H9 (cell line): ENCODE measurements around the gene CR1L. TPM values are rescaled to one million over a fixed set of nuclear protein-coding genes. Genes with fewer than 3 reads are reported as not detected.

Source experiments
- DNase-seq: peaks from one replicate; pipeline ENCODE4 v3.0.0-alpha.2; 2017
- H2AFZ ChIP-seq: one replicate; pipeline ENCODE4 v1.6.1; 2013; ENCODE audit warnings: mild to moderate bottlenecking, low read length, control low read depth, moderate library complexity
- H2AK5ac ChIP-seq: 2 replicates; pipeline ENCODE4 v1.6.1; 2013; ENCODE audit warnings: low read length, control low read depth, mixed read lengths; ENCODE audit not compliant: insufficient read length
- H2BK120ac ChIP-seq: one replicate; pipeline ENCODE4 v1.6.1; 2013; ENCODE audit warnings: low read depth, mild to moderate bottlenecking, low read length, control low read depth, inconsistent platforms; ENCODE audit not compliant: poor library complexity, severe bottlenecking
- H2BK12ac ChIP-seq: 2 replicates; pipeline ENCODE4 v1.6.1; 2013; ENCODE audit warnings: low read length, control low read depth, mixed read lengths, low read depth; ENCODE audit not compliant: insufficient read length
- H2BK15ac ChIP-seq: 2 replicates; pipeline ENCODE4 v1.6.1; 2013; ENCODE audit warnings: low read depth, low read length, control low read depth
- H2BK20ac ChIP-seq: one replicate; pipeline ENCODE4 v1.6.1; 2013; ENCODE audit warnings: low read depth, mild to moderate bottlenecking, low read length, control low read depth, inconsistent platforms; ENCODE audit not compliant: poor library complexity, severe bottlenecking
- H2BK5ac ChIP-seq: 2 replicates; pipeline ENCODE4 v1.6.1; 2013; ENCODE audit warnings: low read length, control low read depth, mixed read lengths; ENCODE audit not compliant: insufficient read length
- H3K14ac ChIP-seq: 2 replicates; pipeline ENCODE4 v1.6.1; 2013; ENCODE audit warnings: low read length, control low read depth; ENCODE audit not compliant: insufficient read depth
- H3K18ac ChIP-seq: 2 replicates; pipeline ENCODE4 v1.6.1; 2013; ENCODE audit warnings: low read depth, mild to moderate bottlenecking, mixed read lengths, low read length, control low read depth; ENCODE audit not compliant: insufficient read length
- H3K23ac ChIP-seq: 2 replicates; pipeline ENCODE4 v1.6.1; 2013; ENCODE audit warnings: low read length, control low read depth, mixed read lengths, low read depth; ENCODE audit not compliant: insufficient read length
- H3K23me2 ChIP-seq: 2 replicates; pipeline ENCODE4 v1.6.1; 2013; ENCODE audit warnings: low read depth, mild to moderate bottlenecking, mixed read lengths, low read length, control low read depth; ENCODE audit not compliant: insufficient read length, poor library complexity, severe bottlenecking
- H3K27ac ChIP-seq: 2 replicates; pipeline ENCODE4 v1.5.1; 2013; ENCODE audit warnings: low read length, control low read depth, mixed read lengths, low read depth; ENCODE audit not compliant: insufficient read length
- H3K27me3 ChIP-seq: 2 replicates; pipeline ENCODE4 v1.6.1; 2013; ENCODE audit warnings: low read length, control low read depth, inconsistent platforms; ENCODE audit not compliant: insufficient read depth
- H3K4ac ChIP-seq: 2 replicates; pipeline ENCODE4 v1.6.1; 2013; ENCODE audit warnings: low read depth, mild to moderate bottlenecking, control low read depth, inconsistent platforms, low read length, moderate library complexity
- H3K4me1 ChIP-seq: 2 replicates; pipeline ENCODE4 v1.6.1; 2013; ENCODE audit warnings: low read length, control low read depth, inconsistent platforms; ENCODE audit not compliant: insufficient read depth
- H3K4me2 ChIP-seq: 2 replicates; pipeline ENCODE4 v1.6.1; 2013; ENCODE audit warnings: low read length, control low read depth, mixed read lengths; ENCODE audit not compliant: insufficient read length, insufficient read depth
- H3K56ac ChIP-seq: 2 replicates; pipeline ENCODE4 v1.6.1; 2013; ENCODE audit warnings: low read depth, mild to moderate bottlenecking, mixed read lengths, low read length, control low read depth; ENCODE audit not compliant: insufficient read length
- H3K79me1 ChIP-seq: 2 replicates; pipeline ENCODE4 v1.6.1; 2013; ENCODE audit warnings: low read depth, mild to moderate bottlenecking, moderate library complexity, low read length, control low read depth, inconsistent platforms; ENCODE audit not compliant: insufficient read depth, poor library complexity, severe bottlenecking
- H3K79me2 ChIP-seq: 2 replicates; pipeline ENCODE4 v1.6.1; 2013; ENCODE audit warnings: low read length, control low read depth, inconsistent platforms; ENCODE audit not compliant: insufficient read depth
- H3K9ac ChIP-seq: 2 replicates; pipeline ENCODE4 v1.6.1; 2013; ENCODE audit warnings: low read length, control low read depth, mixed read lengths; ENCODE audit not compliant: insufficient read length; ENCODE audit errors: extremely low read depth
- H3K9me3 ChIP-seq: one replicate; pipeline ENCODE4 v1.6.1; 2013; ENCODE audit warnings: low read depth, low read length, inconsistent platforms; ENCODE audit not compliant: control insufficient read depth
- H3T11ph ChIP-seq: one replicate; pipeline ENCODE4 v1.6.1; 2013; ENCODE audit warnings: mild to moderate bottlenecking, low read length, control low read depth, inconsistent platforms
- H4K20me1 ChIP-seq: one replicate; pipeline ENCODE4 v1.6.1; 2013; ENCODE audit not compliant: control insufficient read depth, insufficient read length, insufficient read depth
- H4K5ac ChIP-seq: 2 replicates; pipeline ENCODE4 v1.6.1; 2013; ENCODE audit warnings: low read depth, mild to moderate bottlenecking, mixed read lengths, low read length, control low read depth; ENCODE audit not compliant: insufficient read length
- H4K8ac ChIP-seq: replicated peaks from 2 replicates; pipeline ENCODE4 v1.6.1; 2013; ENCODE audit warnings: low read length, control low read depth, mixed read lengths, low read depth; ENCODE audit not compliant: insufficient read length
- H4K91ac ChIP-seq: 2 replicates; pipeline ENCODE4 v1.6.1; 2013; ENCODE audit warnings: low read depth, mild to moderate bottlenecking, moderate library complexity, mixed read lengths, low read length, control low read depth; ENCODE audit not compliant: insufficient read length
- H3K27ac Mint-ChIP-seq, 3 experiments: 2 replicates in 2 of 3; 3 replicates in 1 of 3; pipeline ENCODE4 v1.8.0; 2020 to 2021; ENCODE audit warnings: mixed read lengths in 3 of 3, mild to moderate bottlenecking in 1 of 3, moderate library complexity in 1 of 3
- H3K27me3 Mint-ChIP-seq: 2 replicates; pipeline ENCODE4 v1.8.0; 2021; ENCODE audit warnings: low read depth, mild to moderate bottlenecking, moderate library complexity, mixed read lengths
- H3K36me3 Mint-ChIP-seq, 3 experiments: 2 replicates in 2 of 3; 3 replicates in 1 of 3; pipeline ENCODE4 v1.8.0; 2020 to 2021; ENCODE audit warnings: low read depth in 3 of 3, mixed read lengths in 3 of 3; ENCODE audit not compliant: insufficient read depth in 1 of 3
- H3K4me1 Mint-ChIP-seq, 2 experiments: 2 replicates each; pipeline ENCODE4 v1.8.0; 2020; ENCODE audit warnings: mixed read lengths in 2 of 2
- H3K4me3 Mint-ChIP-seq, 2 experiments: 2 replicates in 1 of 2; 3 replicates in 1 of 2; pipeline ENCODE4 v1.8.0; 2020 to 2021; ENCODE audit warnings: mild to moderate bottlenecking in 2 of 2, mixed read lengths in 2 of 2, moderate library complexity in 1 of 2
- H3K9me3 Mint-ChIP-seq, 2 experiments: 2 replicates in 1 of 2; 3 replicates in 1 of 2; pipeline ENCODE4 v1.8.0; 2020; ENCODE audit warnings: mild to moderate bottlenecking in 2 of 2, mixed read lengths in 2 of 2, moderate library complexity in 1 of 2
- WGBS: extraction: QIAGEN DNeasy Blood & Tissue Kit; methylation state at CpG from one replicate; pipeline ENCODE4 v1.1.7; 2013; ENCODE audit warnings: missing lambda C conversion rate, low lambda C conversion rate, mixed read lengths; ENCODE audit not compliant: insufficient read length; ENCODE audit errors: extremely low coverage; 5-methylcytosine and 5-hydroxymethylcytosine counted together
- total RNA-seq: library from RNA; stranded (reverse); gene quantifications from 2 replicates; pipeline ENCODE4 v1.2.1, GENCODE V29; 2021
- TF ChIP-seq, protein P1 (sequence below): fragments of 200-600 bp; sonication (generic); conservative IDR thresholded peaks from 3 replicates; pipeline ENCODE4 v1.8.0; 2021; ENCODE audit warnings: antibody characterized with exemption, mild to moderate bottlenecking

CR1L gene
- total RNA-seq, 1 experiment from 2014 or later = 0.37 TPM

DNA sequence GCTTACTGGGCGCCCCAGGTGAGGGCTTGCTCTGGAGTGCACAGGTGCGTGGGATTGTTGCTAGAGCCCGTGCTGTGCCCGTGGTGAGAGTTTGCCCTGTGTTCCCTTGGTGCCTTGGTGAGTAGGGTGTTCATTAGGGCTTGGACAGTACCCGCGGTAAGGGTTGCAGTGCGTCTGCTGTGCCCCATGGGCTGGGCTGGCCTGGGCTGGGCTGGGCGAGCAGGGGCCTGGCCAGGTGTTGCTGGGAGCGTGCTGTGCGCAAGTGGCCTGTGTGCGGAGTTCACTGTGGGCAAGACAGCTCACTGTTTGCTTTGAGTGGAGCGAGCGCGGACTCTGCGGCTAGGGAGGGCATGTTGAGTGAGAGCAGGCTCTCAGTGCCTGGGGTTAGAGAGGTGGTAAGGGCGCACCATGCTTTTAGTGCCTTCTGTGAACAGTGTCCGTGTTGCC is 725 bp downstream of the CR1L start:
- H3K9me3 Mint-ChIP-seq = no peaks in the 10 kb centered on the region
- Histone ChIP-seq H2BK15ac (no peak overlapping the region), H2BK120ac (no peak overlapping the region), H3K27ac (no peak overlapping the region), H4K20me1 (no peaks in the 10 kb centered on the region), H2BK12ac (no peak overlapping the region), H4K91ac (no peak overlapping the region), H2AK5ac (no peak overlapping the region), H3K9ac (no peak overlapping the region), H3K56ac (no peak overlapping the region), H3K23ac (no peak overlapping the region), H3K9me3 (no peaks in the 10 kb centered on the region), H4K5ac (no peak overlapping the region), H2AFZ (no peak overlapping the region), H3K4me2 (no peak overlapping the region), H3K4me1 (no peaks in the 10 kb centered on the region; the same call in 1 of the 2 replicates), H2BK20ac (no peak overlapping the region), H4K8ac (no peak overlapping the region), H3K18ac (no peak overlapping the region), H3K4ac (no peak overlapping the region), H3K79me1 (no peaks in the 10 kb centered on the region), H3T11ph (no peak overlapping the region), H3K23me2 (no peaks in the 10 kb centered on the region), H2BK5ac (no peak overlapping the region), H3K79me2 (no peaks in the 10 kb centered on the region), H3K27me3 (no peaks in the 10 kb centered on the region), H3K14ac (no peak overlapping the region)
- peaks cover 26 to 41% of the 10 kb centered on the region in 2 experiments for H3K4me1 Mint-ChIP-seq
- TF ChIP-seq, protein P1, sequence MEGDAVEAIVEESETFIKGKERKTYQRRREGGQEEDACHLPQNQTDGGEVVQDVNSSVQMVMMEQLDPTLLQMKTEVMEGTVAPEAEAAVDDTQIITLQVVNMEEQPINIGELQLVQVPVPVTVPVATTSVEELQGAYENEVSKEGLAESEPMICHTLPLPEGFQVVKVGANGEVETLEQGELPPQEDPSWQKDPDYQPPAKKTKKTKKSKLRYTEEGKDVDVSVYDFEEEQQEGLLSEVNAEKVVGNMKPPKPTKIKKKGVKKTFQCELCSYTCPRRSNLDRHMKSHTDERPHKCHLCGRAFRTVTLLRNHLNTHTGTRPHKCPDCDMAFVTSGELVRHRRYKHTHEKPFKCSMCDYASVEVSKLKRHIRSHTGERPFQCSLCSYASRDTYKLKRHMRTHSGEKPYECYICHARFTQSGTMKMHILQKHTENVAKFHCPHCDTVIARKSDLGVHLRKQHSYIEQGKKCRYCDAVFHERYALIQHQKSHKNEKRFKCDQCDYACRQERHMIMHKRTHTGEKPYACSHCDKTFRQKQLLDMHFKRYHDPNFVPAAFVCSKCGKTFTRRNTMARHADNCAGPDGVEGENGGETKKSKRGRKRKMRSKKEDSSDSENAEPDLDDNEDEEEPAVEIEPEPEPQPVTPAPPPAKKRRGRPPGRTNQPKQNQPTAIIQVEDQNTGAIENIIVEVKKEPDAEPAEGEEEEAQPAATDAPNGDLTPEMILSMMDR = no peak
- no peaks in the 10 kb centered on the region for H3K27me3 Mint-ChIP-seq
- no CpG with 5 or more reads among the region's 17 CpGs for WGBS
- no peaks in the 10 kb centered on the region for H3K36me3 Mint-ChIP-seq
- H3K4me3 Mint-ChIP-seq = no peak overlapping the region
- DNase-seq = no peak
- H3K27ac Mint-ChIP-seq = no peak overlapping the region; a peak in 2 of 7 replicates
